GM20431 (cell line): Measurements from ENCODE around the gene IARS2.
"Not testable (repeated sequence)": the region's sequence is repeated elsewhere in the genome, so short reads cannot be mapped to it uniquely, and the experiment has no call there.

Experiments
- in situ Hi-C: fragments of 300-500 bp; cut with MseI, MboI; formaldehyde crosslinking; loops from one replicate; pipeline ENCODE4 v1.15.0; 2020; ENCODE audit warnings: low sequenced_read_pairs; ENCODE audit not compliant: unreplicated experiment

IARS2 gene

GRCh38 chr1:220094016-220094911 lies at the start of gene IARS2:
Gene IARS2, plus strand, starts transcription at chr1:220094132. Its CDS starts 85 bp downstream, at chr1:220094217.
- in situ Hi-C loops = no loop called here

- in situ Hi-C loops = no loop called here
These were observed 49.1 kb upstream of the IARS2 start for GRCh38 chr1:220044678-220045355.

GRCh38 chr1:220045356-220046051 lies 48.4 kb upstream of the IARS2 start:
- in situ Hi-C loops = no loop called here

- in situ Hi-C loops = no loop called here
These were observed 47.6 kb upstream of the IARS2 start, which contains the start of gene EPRS1 for GRCh38 chr1:220046052-220046930. Gene EPRS1, minus strand, starts transcription at chr1:220046505. Its CDS starts 117 bp downstream, at chr1:220046388.

GRCh38 chr1:220056374-220056773 lies 37.6 kb upstream of the IARS2 start:
- in situ Hi-C loops = no loop called here

- in situ Hi-C loops = no loop called here
These were observed 33.1 kb upstream of the IARS2 start for GRCh38 chr1:220060876-220061275.

- in situ Hi-C loops = no loop called here
These were observed 31.3 kb upstream of the IARS2 start for GRCh38 chr1:220062629-220063028.

- in situ Hi-C loops = no loop called here
These were observed 26.4 kb upstream of the IARS2 start for GRCh38 chr1:220067269-220068204.

GRCh38 chr1:220076861-220077762 lies 16.8 kb upstream of the IARS2 start:
- in situ Hi-C loops = no loop called here

- in situ Hi-C loops = no loop called here
These were observed 16.0 kb upstream of the IARS2 start for GRCh38 chr1:220077887-220078286.

GRCh38 chr1:220084460-220084859 lies 9.5 kb upstream of the IARS2 start:
- in situ Hi-C loops = no loop called here

GRCh38 chr1:220086261-220086686 lies 7.7 kb upstream of the IARS2 start:
- in situ Hi-C loops = not testable (repeated sequence)

GRCh38 chr1:220089650-220090556 lies 4.0 kb upstream of the IARS2 start, which contains the start of gene BPNT1:
Gene BPNT1, minus strand, starts transcription at chr1:220089788. Its CDS starts 9,942 bp downstream, at chr1:220079846.
- in situ Hi-C loops = no loop called here

GRCh38 chr1:220092694-220093093 lies 1.2 kb upstream of the IARS2 start:
- in situ Hi-C loops = no loop called here

GRCh38 chr1:220093361-220094015 lies 444 bp upstream of the IARS2 start:
- in situ Hi-C loops = no loop called here

- in situ Hi-C loops = no loop called here
These were observed 5.9 kb downstream of the IARS2 start for GRCh38 chr1:220099826-220100225.
